Stimulated activated CD8-positive, alpha-beta memory T cell treated with anti-CD3 and anti-CD28 coated beads, Interleukin-7, amount 100 ng/mL, for 1 hour (primary cell): Measurements from ENCODE around the gene TSC1.
"Not testable (repeated sequence)": the region's sequence is repeated elsewhere in the genome, so short reads cannot be mapped to it uniquely, and the experiment has no call there.

Experiments used
- DNase-seq, 2 donors: peaks; one replicate each; pipeline ENCODE4 v3.0.0-alpha.2; 2020; ENCODE audit warnings: low read depth in 2 of 2

Gene TSC1

DNA sequence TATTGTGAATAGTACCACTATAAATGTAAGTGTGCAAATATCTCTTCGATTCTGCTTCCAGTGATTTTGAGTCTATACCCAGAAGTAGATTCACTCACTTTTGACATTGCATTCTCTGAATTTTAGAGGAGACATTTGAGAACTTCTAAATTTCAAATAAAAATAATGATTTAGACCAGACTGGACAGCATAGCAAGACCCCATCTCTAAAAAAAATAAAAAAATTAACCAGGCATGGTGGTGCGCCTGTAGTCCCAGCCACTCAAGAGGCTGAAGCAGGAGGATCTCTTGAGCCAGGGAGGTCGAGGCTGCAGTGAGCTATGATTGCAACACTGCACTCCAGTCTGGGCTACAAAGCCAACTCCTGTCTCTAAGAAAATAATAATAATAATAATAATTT is 32.2 kb upstream of the TSC1 start:
- no peak for DNase-seq

DNA sequence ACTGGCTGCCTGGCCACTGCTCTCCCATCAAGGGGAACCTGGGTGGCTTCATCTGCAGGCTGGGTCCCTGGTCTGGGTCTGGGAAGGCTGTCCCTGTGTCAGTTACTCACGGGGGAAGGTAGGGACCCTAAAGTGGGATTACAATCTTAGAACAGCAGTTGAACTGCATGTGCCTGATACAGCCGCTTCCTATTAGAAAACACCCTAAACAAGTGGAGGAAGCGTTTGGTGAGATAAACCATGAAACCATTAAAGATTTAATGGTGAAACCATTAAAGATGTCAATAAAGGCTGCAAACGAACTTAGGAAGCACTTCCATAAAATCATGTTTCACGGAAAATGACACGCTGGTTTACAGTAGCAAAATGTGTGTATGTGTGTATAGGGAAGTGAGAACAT is 31.5 kb upstream of the TSC1 start:
- DNase-seq = no peak

GRCh38 chr9:132973713-132974112 is 29.3 kb upstream of the TSC1 start:
- DNase-seq = no peak

GRCh38 chr9:132973166-132973565 is 28.8 kb upstream of the TSC1 start:
- no peak for DNase-seq

GRCh38 chr9:132970324-132971062 is 26.1 kb upstream of the TSC1 start:
- no peak for DNase-seq

- DNase-seq = no peak
Observed at GRCh38 chr9:132969783-132970182, 25.4 kb upstream of the TSC1 start.

- not testable (repeated sequence) for DNase-seq
Observed at GRCh38 chr9:132967908-132968307, 23.5 kb upstream of the TSC1 start.

GRCh38 chr9:132965478-132965877 is 21.1 kb upstream of the TSC1 start:
- DNase-seq = no peak

- DNase-seq = no peak
Observed at GRCh38 chr9:132961002-132961401, 16.6 kb upstream of the TSC1 start.

DNA sequence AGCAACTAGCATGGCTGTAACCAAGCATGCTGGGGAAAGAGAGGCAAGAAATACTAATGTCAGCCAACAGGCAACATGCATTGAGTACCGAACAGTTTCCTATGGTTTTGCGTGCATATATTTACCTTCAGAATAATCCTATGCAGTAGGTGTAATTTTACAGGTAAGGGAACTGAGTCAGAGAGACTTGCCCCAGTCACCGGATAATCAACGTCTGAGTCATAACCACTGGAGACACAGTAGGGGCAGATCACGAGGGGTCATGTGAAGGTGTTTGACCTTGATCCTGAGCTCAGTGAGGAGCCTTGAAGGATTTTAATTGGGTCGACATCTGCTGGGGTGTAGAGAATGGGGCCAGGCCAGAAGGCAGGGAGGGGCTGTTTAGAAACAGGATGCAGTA is 13.4 kb upstream of the TSC1 start:
- DNase-seq = no peak

GRCh38 chr9:132955768-132956167 is 11.4 kb upstream of the TSC1 start:
- DNase-seq = no peak

GRCh38 chr9:132955123-132955522 is 10.7 kb upstream of the TSC1 start:
- no peak for DNase-seq

DNA sequence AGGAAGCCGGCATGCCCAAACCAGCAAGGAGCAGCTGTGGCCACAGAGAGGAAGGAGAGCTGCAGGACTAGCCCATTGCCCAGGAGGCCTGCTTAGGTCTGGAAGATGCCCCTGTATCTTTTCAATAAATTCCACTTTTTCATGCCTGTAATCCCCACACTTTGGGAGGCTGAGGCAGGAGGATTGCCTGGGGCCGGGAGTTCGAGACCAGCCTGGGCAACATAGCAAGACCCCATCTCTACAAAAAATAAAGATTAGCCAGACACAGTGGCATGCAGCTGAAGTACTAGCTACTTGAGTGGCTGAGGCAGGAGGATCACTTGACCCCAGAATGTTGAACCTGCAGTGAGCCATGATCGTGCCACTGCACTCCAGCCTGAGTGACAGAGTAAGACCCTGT is 5.3 kb upstream of the TSC1 start:
- no peak for DNase-seq

GRCh38 chr9:132948482-132949050 is 4.2 kb upstream of the TSC1 start:
- DNase-seq = no peak

DNA sequence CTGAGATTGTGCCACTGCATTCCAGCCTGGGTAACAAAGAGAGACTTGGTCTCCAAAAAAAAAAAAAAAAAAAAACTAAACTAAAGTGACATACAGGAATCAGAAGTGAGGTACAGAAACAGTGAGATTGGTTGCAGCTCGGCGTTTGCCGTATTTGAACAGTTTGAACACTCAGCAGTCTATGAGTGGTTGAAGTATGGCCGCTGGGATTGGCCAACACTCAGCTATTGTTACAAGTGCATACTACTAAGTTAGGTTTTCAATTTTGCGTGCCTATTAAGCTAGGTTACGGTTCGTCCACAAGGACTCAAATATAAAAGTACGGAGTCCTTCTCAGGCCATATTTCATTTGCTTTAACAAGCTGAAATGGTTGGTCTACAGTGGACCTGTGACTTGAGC is 3.3 kb upstream of the TSC1 start:
- DNase-seq = no peak

DNA sequence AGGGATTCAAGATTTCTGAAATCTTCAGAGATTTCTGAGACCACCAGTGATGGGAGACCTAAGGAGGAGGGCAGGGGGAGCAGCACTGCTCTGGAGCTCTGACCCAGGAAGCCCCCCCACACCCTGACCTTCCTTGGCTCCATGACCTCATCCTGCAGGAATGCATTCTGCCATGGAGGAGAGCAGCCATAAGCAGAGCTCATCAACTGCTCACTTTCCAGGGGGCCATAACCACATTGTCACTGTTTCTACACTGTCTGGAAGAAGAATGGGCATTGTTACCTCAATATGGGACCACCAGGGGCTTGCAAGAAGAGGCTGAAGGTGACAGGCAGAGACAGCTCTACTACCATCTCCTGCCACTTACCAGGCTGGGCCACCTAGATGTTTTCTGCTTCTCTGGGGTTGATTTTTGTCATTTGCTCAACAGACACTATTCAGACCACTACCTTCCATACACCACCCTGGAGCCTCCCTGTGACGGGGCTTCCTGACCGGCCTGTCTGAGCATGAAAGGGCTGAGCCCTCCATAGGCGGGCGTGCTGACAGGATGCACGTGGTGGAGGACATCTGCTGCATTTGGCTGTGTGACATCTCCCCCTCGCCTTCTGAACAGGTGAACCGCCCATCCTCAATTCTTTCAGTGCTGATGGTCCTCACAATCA is 2.3 kb upstream of the TSC1 start:
- DNase-seq = no peak

DNA sequence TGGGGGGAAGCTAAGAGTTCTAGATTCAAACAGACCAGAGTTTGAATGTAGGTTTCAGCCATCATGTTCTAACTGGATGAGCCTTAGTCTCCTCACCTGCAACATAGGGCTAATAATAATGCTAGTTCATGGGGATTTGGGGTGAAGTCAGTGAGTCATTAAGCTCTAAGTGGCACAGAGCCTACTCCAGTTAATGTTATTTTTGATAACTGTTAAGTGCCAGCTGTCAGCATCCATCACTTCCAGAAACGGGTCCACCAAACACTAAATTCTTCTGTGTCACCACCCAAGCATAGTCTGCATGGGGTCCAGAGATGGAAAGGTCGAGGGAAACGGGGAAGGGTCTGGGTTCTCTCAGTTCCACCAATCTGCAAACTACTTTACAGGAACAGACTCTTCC is 1.8 kb upstream of the TSC1 start:
- no peak for DNase-seq

DNA sequence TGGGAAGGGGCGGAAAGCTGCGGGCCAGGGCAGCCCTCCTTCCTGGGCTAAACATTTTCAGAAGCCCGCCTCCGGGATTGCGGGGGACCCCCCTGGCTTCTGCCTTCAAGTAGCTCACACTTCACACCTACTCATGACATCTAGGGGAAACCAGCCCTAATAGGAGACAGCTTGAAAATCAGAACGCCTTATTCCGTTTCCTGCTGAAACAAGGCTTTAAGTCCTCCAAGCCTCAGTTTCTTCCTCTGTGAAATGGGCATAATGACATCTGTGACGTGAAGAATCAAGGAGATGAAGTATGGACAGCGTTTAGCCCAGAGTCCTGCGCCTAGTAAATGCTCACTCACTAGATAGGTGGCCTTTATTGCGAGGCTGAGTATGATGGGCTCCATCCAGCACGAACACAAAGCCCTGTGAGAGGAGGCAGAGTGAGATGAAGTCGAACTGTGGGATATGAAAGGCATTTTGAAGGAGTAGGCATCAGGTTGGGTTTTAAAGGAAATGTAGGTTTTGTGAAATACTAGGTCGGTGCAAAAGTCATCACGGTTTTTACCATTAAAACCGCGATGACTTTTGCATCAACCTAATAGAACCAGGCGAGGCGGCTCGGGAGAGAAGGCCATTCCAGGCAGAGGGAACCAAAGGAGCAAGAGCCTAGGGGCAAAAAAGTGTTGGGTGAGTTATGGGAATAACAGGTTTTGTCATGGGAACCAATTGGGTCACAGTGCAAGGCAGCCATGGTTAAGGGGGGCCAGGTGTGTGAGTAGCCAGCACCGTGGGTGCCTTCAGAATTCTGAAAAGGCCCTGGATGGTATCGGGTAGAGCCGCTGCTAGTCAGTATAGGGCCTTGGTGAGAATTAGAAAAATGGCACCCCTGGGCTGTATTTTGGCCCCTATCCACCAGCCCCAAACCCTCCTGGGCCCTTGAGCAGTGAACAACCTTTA is 1.0 kb upstream of the TSC1 start:
- no peak for DNase-seq

- no peak for DNase-seq
Observed at GRCh38 chr9:132943651-132944293, 644 bp downstream of the TSC1 start.

DNA sequence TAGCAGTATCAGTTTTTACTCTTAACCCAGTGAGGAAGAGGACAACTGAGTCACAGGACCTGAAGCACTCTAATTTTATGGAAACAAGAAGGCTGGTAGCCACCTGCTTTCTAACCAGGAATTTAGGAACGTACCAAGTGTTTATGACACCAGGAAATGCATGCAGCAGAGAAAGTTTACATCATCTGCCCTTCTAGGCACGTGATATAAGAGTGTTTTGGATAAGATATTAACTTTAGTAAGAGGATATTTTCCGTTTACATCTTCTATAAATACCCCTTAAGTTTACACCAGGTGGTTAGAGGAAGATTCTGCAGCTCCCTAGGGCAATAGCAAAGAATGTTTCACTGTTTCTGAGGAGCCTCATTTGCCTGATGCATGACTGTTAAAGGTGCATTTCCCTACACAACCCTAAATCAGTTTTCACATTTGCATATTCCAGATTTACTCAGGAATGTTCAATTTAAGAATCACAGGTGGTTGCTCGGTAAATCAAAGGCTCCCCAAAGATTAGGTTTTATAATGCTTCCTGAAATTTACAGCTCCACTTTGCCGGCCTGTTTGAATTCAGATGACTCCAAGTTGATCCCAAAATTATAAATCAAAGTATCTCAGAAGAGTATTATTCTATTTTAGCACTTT is 1.8 kb downstream of the TSC1 start:
- no peak for DNase-seq

GRCh38 chr9:132939169-132939568 is 5.2 kb downstream of the TSC1 start:
- DNase-seq = no peak
